Hematopoietic multipotent progenitor cell treated with erythropoietin and hydrocortisone succinate and interleukin-3 and kit ligand, for 8 days (in vitro differentiated cells): ENCODE data around the gene METTL9.
"Not testable (repeated sequence)": the region's sequence is repeated elsewhere in the genome, so short reads cannot be mapped to it uniquely, and the experiment has no call there.

ENCODE experiments used
- DNase-seq: peaks from one replicate; pipeline ENCODE4 v3.0.0-alpha.2; 2015

The METTL9 gene

GRCh38 chr16:21599122-21600030 lies at the start of gene METTL9:
METTL9 (plus strand) TSS chr16:21599577; CDS start chr16:21599734, 157 bp downstream.
- DNase-seq: peak; percentile 94

- not testable (repeated sequence) for DNase-seq
Measured at GRCh38 chr16:21549975-21550374, 49.4 kb upstream of the METTL9 start.

- DNase-seq: not testable (repeated sequence)
Measured at GRCh38 chr16:21550435-21550834, 48.9 kb upstream of the METTL9 start.

GRCh38 chr16:21551076-21551475 lies 48.3 kb upstream of the METTL9 start:
- not testable (repeated sequence) for DNase-seq

- DNase-seq: not testable (repeated sequence)
Measured at GRCh38 chr16:21551600-21551999, 47.8 kb upstream of the METTL9 start.

GRCh38 chr16:21553481-21554296 lies 45.7 kb upstream of the METTL9 start:
- DNase-seq: not testable (repeated sequence)

- DNase-seq: peak; percentile 93
Measured at GRCh38 chr16:21554795-21555585, 44.4 kb upstream of the METTL9 start.

- DNase-seq: not testable (repeated sequence)
Measured at GRCh38 chr16:21555621-21556020, 43.8 kb upstream of the METTL9 start.

- not testable (repeated sequence) for DNase-seq
Measured at GRCh38 chr16:21556026-21556595, 43.3 kb upstream of the METTL9 start.

GRCh38 chr16:21556651-21557241 lies 42.6 kb upstream of the METTL9 start:
- not testable (repeated sequence) for DNase-seq

GRCh38 chr16:21560462-21560861 lies 38.9 kb upstream of the METTL9 start:
- DNase-seq: no peak

GRCh38 chr16:21563676-21564075 lies 35.7 kb upstream of the METTL9 start:
- no peak for DNase-seq

- not testable (repeated sequence) for DNase-seq
Measured at GRCh38 chr16:21564367-21564766, 35.0 kb upstream of the METTL9 start.

- no peak for DNase-seq
Measured at GRCh38 chr16:21565507-21565860, 33.9 kb upstream of the METTL9 start.

GRCh38 chr16:21565861-21566669 lies 33.3 kb upstream of the METTL9 start:
- no peak for DNase-seq

GRCh38 chr16:21566891-21567414 lies 32.4 kb upstream of the METTL9 start:
- no peak for DNase-seq

- DNase-seq: not testable (repeated sequence)
Measured at GRCh38 chr16:21567496-21567895, 31.9 kb upstream of the METTL9 start.

- DNase-seq: no peak
Measured at GRCh38 chr16:21568502-21569189, 30.7 kb upstream of the METTL9 start.

- no peak for DNase-seq
Measured at GRCh38 chr16:21570676-21571017, 28.7 kb upstream of the METTL9 start.

GRCh38 chr16:21573506-21573905 lies 25.9 kb upstream of the METTL9 start:
- DNase-seq: not testable (repeated sequence)
